ENCODE measurements around the gene AQP1. TPM values are rescaled to one million over a fixed set of nuclear protein-coding genes. Genes with fewer than 3 reads are reported as not detected.

Gene AQP1
- total RNA-seq, 1 donor from 2014 or later: 6.7 TPM

DNA sequence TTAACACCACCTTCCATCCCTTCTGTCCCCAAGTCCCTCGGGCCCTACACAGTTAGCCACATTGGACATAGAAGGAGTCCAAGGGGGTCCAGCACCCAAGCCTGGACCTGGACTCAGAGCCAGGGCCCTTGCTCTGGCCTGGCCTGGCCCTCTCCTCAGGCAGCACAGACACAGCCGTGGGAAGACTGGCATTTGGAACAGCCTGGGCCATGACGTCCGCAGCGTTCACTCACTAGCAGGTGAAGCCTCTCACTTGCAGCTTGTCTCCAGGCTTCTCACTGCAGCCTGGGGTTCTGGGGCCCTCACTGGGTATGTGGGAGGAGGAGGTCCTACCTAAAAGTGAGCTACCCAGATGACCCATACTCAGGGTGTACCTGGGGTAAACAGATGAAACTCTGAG, 33.7 kb upstream of the AQP1 start:
- no peak for DNase-seq (ENCODE audit: extremely low spot score, unreplicated experiment)
- no peak overlapping the region for H3K27ac Mint-ChIP-seq (ENCODE audit: unreplicated experiment)
- peaks cover 3% of the 10 kb centered on the region for H3K9me3 Mint-ChIP-seq (ENCODE audit: unreplicated experiment)
- H3K4me3 Mint-ChIP-seq (ENCODE audit: unreplicated experiment): no peak overlapping the region
- TF ChIP-seq, protein P1, sequence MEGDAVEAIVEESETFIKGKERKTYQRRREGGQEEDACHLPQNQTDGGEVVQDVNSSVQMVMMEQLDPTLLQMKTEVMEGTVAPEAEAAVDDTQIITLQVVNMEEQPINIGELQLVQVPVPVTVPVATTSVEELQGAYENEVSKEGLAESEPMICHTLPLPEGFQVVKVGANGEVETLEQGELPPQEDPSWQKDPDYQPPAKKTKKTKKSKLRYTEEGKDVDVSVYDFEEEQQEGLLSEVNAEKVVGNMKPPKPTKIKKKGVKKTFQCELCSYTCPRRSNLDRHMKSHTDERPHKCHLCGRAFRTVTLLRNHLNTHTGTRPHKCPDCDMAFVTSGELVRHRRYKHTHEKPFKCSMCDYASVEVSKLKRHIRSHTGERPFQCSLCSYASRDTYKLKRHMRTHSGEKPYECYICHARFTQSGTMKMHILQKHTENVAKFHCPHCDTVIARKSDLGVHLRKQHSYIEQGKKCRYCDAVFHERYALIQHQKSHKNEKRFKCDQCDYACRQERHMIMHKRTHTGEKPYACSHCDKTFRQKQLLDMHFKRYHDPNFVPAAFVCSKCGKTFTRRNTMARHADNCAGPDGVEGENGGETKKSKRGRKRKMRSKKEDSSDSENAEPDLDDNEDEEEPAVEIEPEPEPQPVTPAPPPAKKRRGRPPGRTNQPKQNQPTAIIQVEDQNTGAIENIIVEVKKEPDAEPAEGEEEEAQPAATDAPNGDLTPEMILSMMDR (IDR thresholded peaks at IDR 0.05): no peak
- peaks cover 28% of the 10 kb centered on the region for H3K27me3 Mint-ChIP-seq (ENCODE audit: unreplicated experiment)
- H3K4me1 Mint-ChIP-seq (ENCODE audit: unreplicated experiment): no peaks in the 10 kb centered on the region
- peaks cover 2% of the 10 kb centered on the region for H3K36me3 Mint-ChIP-seq (ENCODE audit: unreplicated experiment)

DNA sequence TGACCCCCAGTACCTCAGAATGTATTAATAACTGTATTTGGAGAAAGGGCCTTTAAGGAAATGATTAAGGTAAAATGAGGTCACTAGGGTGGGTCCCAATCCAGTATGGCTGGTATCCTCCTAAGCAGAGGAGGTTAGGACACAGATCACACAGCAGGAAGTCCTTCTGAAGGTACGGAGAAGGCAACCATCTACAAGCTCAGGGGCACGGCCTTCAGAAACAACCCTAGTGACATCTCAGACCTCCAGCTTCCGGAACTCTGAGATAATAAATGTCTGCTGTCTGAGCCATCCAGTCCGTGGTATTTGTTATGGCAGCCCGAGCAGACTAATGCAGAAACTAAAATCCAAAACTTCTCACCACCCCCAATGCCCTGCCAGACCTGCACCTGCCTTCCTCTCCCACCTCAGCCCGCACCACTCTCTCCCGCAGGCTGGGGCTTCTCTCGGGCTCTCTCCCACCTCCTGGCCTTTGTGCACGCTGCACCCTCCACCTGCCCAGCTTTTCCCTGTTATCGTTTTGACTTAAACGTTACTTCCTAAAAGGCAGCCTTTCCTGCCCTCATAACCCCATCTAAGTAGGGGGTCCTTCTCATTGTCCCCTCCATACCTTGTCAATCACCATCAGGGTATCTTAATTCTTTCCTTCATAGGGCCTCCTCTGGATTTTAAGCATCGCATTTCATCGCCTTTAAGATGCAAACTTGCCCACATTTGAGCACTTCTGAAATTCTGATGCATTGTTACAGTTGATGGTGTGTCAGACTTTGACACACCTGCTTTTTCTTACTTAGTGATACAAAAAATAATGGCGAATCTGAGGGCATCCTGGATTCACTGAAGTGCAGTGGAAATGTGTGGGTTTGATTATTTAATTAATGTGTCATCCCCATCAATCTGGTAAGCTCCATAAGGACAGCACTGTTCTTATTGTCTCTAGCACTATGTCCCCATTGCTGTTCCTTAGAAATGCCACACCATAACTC, 32.2 kb upstream of the AQP1 start:
- H3K27me3 Mint-ChIP-seq (ENCODE audit: unreplicated experiment): peaks cover 33% of the 10 kb centered on the region
- no peak for DNase-seq (ENCODE audit: extremely low spot score, unreplicated experiment)
- TF ChIP-seq, protein P1 (IDR thresholded peaks at IDR 0.05): no peak
- peaks cover 2% of the 10 kb centered on the region for H3K36me3 Mint-ChIP-seq (ENCODE audit: unreplicated experiment)
- H3K9me3 Mint-ChIP-seq (ENCODE audit: unreplicated experiment): peaks cover 3% of the 10 kb centered on the region
- no peak overlapping the region for H3K4me3 Mint-ChIP-seq (ENCODE audit: unreplicated experiment)
- no peaks in the 10 kb centered on the region for H3K4me1 Mint-ChIP-seq (ENCODE audit: unreplicated experiment)
- no peak overlapping the region for H3K27ac Mint-ChIP-seq (ENCODE audit: unreplicated experiment)

DNA sequence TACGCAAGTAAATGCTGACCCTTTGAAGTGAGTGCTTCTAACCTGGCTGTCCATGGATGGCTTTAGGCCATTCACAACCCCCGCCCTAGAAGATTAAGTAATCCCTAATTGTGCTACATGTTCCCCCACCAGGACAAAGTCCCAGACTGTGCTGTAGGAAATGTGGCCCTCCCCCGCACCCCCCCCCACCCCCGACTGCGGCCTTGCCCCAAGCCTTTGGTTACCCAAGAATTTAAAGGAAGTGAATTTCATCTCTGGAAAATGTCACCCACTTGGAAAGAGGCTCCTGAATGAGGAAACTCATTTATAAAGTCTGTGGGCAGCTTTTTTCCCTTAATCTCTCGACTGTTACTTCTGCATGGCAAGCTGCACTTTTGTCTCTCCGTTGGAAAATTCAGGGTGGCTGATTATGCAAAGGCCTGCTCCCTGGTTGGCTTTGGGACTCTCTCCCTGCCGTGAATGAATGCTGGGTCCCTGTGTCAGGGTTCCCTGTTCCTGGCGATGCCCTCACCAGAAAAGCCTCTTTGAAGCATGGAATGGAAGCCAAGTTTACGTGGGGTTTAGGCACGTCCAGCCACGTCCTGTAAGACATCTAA, 31.4 kb upstream of the AQP1 start:
- peaks cover 35% of the 10 kb centered on the region for H3K27me3 Mint-ChIP-seq (ENCODE audit: unreplicated experiment)
- peaks cover 2% of the 10 kb centered on the region for H3K36me3 Mint-ChIP-seq (ENCODE audit: unreplicated experiment)
- H3K9me3 Mint-ChIP-seq (ENCODE audit: unreplicated experiment): no peaks in the 10 kb centered on the region
- H3K4me3 Mint-ChIP-seq (ENCODE audit: unreplicated experiment): no peak overlapping the region
- DNase-seq (ENCODE audit: extremely low spot score, unreplicated experiment): no peak
- no peak overlapping the region for H3K27ac Mint-ChIP-seq (ENCODE audit: unreplicated experiment)
- TF ChIP-seq, protein P1 (IDR thresholded peaks at IDR 0.05): no peak
- H3K4me1 Mint-ChIP-seq (ENCODE audit: unreplicated experiment): no peaks in the 10 kb centered on the region

DNA sequence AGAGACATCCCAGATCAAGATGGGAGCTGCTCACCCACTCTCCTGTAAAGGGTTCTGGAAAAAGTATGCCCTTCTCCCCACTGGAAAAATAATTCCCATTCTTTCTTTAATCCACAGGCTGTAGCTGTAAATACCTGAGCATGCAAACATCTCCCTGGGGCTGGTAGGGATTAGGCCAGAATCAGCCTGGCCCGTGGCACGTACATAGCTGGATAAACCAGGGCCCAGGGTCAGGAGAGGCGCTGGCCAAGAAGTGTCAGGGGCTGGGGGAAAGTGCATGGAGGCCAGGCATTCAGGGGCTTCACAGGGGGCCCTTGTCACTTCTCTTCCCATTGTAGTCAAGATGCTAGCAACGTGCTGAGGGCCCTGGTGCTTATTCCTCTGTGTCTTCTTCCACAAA, 30.7 kb upstream of the AQP1 start:
- no peak for DNase-seq (ENCODE audit: extremely low spot score, unreplicated experiment)
- H3K27me3 Mint-ChIP-seq (ENCODE audit: unreplicated experiment): peaks cover 38% of the 10 kb centered on the region
- H3K27ac Mint-ChIP-seq (ENCODE audit: unreplicated experiment): no peak overlapping the region
- TF ChIP-seq, protein P1 (IDR thresholded peaks at IDR 0.05): no peak
- H3K9me3 Mint-ChIP-seq (ENCODE audit: unreplicated experiment): no peaks in the 10 kb centered on the region
- H3K4me3 Mint-ChIP-seq (ENCODE audit: unreplicated experiment): no peak overlapping the region
- no peaks in the 10 kb centered on the region for H3K36me3 Mint-ChIP-seq (ENCODE audit: unreplicated experiment)
- no peaks in the 10 kb centered on the region for H3K4me1 Mint-ChIP-seq (ENCODE audit: unreplicated experiment)

DNA sequence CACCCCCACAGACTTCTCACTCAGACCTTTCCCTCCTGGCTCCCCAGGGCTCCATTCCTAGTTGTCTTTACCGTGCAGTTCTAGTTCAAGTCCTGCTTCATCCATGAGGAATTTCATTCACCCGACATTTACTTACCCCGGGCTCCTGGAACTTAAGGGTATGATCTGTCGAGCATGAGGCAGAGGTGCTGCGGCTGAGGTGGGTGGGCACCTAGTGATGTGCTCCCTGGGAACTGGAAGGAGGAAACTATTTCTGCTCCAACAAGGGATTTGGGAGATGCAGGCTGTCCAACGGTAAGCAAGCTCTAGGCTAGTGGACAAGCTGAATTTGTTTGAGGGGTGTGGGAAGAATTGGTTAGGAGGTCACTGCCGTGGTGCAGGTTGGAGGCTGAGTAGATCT, 30.2 kb upstream of the AQP1 start:
- Mint-ChIP-seq H3K36me3 (ENCODE audit: unreplicated experiment) (no peaks in the 10 kb centered on the region), H3K27me3 (ENCODE audit: unreplicated experiment) (peaks cover 40% of the 10 kb centered on the region), H3K27ac (ENCODE audit: unreplicated experiment) (no peak overlapping the region)

More for the DNA sequence above, 30.2 kb upstream of the AQP1 start:
- Mint-ChIP-seq H3K4me1 (ENCODE audit: unreplicated experiment) (peaks cover 1% of the 10 kb centered on the region), H3K9me3 (ENCODE audit: unreplicated experiment) (no peaks in the 10 kb centered on the region), H3K4me3 (ENCODE audit: unreplicated experiment) (no peak overlapping the region)
- no peak for DNase-seq (ENCODE audit: extremely low spot score, unreplicated experiment)
- TF ChIP-seq, protein P1 (IDR thresholded peaks at IDR 0.05): no peak
